ENCODE results near the gene SPTBN1. TPM values are rescaled to one million over a fixed set of nuclear protein-coding genes. Genes with fewer than 3 reads are reported as not detected.

The SPTBN1 gene
- total and polyA plus RNA-seq, 2 of the 13 experiments (the other 11 are each of a cell fraction or from before 2014, with no cell fraction given) = 123 to 299 TPM

DNA sequence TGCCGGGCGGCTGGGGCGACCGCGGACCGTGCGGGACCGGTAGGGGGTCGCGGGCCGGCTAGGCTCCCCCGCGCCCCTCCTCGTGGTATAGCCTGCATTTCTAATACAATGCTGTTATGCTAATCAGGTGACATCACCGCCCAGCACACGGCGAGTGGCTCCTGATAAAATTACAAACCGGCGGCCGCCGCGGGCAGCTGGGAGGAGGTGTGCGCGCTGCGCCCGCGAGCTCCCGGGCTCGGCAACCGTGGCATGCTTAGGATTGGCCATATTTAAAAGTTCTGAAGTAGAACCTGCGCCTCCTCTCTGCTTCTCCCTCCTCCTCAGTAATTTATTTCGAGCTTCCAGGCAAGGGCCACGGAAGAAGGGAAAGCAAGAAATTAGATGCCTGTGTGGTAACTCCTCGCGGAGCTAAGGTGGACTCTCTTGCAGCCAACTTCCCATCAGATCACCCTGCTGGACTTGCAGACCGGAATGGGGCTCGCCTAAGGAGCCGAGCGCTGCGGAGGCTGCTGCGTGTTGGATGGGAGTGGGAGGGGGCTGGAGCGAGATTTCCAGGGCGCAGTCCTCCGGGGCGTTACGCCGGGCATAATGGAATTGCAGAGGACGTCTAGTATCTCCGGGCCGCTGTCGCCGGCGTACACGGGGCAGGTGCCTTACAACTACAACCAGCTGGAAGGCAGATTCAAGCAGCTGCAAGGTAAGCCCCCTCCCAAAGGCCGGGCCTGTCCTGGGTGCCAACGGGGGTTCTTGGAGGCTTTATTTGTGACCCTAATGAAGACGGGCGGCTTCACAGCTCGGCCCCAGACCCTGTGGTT is 102.3 kb downstream of the SPTBN1 start (continued):
- TF ChIP-seq, protein P1, sequence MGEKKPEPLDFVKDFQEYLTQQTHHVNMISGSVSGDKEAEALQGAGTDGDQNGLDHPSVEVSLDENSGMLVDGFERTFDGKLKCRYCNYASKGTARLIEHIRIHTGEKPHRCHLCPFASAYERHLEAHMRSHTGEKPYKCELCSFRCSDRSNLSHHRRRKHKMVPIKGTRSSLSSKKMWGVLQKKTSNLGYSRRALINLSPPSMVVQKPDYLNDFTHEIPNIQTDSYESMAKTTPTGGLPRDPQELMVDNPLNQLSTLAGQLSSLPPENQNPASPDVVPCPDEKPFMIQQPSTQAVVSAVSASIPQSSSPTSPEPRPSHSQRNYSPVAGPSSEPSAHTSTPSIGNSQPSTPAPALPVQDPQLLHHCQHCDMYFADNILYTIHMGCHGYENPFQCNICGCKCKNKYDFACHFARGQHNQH (CRISPR knock-in tag; IDR thresholded peaks at IDR 0.05) = peak; percentile 60
- TF ChIP-seq, protein P2, sequence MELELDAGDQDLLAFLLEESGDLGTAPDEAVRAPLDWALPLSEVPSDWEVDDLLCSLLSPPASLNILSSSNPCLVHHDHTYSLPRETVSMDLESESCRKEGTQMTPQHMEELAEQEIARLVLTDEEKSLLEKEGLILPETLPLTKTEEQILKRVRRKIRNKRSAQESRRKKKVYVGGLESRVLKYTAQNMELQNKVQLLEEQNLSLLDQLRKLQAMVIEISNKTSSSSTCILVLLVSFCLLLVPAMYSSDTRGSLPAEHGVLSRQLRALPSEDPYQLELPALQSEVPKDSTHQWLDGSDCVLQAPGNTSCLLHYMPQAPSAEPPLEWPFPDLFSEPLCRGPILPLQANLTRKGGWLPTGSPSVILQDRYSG (CRISPR knock-in tag; IDR thresholded peaks at IDR 0.05) = no peak
- TF ChIP-seq POLR2AphosphoS2 (IDR thresholded peaks at IDR 0.05; ENCODE audit: low read depth, low read length) (peak; percentile 65), ZNF737 (CRISPR knock-in tag; IDR thresholded peaks at IDR 0.05; ENCODE audit: borderline replicate concordance) (no peak), MTA3 (CRISPR knock-in tag; IDR thresholded peaks at IDR 0.05) (0 out of 2 replicates have a peak, but pooled peaks have one; percentile 82), ZFAT (CRISPR knock-in tag; conservative IDR thresholded peaks at IDR 0.05) (no peak; the same call in 1 of the 2 replicates), FOXK2 (IDR thresholded peaks at IDR 0.05) (no peak), TMF1 (CRISPR knock-in tag; IDR thresholded peaks at IDR 0.05; ENCODE audit: low read depth) (peak; percentile 68), ZNF749 (CRISPR knock-in tag; IDR thresholded peaks at IDR 0.05; ENCODE audit: borderline replicate concordance) (no peak; the same call in 1 of the 2 replicates)
- TF ChIP-seq, protein P3, sequence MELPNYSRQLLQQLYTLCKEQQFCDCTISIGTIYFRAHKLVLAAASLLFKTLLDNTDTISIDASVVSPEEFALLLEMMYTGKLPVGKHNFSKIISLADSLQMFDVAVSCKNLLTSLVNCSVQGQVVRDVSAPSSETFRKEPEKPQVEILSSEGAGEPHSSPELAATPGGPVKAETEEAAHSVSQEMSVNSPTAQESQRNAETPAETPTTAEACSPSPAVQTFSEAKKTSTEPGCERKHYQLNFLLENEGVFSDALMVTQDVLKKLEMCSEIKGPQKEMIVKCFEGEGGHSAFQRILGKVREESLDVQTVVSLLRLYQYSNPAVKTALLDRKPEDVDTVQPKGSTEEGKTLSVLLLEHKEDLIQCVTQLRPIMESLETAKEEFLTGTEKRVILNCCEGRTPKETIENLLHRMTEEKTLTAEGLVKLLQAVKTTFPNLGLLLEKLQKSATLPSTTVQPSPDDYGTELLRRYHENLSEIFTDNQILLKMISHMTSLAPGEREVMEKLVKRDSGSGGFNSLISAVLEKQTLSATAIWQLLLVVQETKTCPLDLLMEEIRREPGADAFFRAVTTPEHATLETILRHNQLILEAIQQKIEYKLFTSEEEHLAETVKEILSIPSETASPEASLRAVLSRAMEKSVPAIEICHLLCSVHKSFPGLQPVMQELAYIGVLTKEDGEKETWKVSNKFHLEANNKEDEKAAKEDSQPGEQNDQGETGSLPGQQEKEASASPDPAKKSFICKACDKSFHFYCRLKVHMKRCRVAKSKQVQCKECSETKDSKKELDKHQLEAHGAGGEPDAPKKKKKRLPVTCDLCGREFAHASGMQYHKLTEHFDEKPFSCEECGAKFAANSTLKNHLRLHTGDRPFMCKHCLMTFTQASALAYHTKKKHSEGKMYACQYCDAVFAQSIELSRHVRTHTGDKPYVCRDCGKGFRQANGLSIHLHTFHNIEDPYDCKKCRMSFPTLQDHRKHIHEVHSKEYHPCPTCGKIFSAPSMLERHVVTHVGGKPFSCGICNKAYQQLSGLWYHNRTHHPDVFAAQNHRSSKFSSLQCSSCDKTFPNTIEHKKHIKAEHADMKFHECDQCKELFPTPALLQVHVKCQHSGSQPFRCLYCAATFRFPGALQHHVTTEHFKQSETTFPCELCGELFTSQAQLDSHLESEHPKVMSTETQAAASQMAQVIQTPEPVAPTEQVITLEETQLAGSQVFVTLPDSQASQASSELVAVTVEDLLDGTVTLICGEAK (IDR thresholded peaks at IDR 0.05) = no peak
- TF ChIP-seq, protein P3 (CRISPR knock-in tag; IDR thresholded peaks at IDR 0.05) = peak; percentile 73
- TF ChIP-seq, protein P4, sequence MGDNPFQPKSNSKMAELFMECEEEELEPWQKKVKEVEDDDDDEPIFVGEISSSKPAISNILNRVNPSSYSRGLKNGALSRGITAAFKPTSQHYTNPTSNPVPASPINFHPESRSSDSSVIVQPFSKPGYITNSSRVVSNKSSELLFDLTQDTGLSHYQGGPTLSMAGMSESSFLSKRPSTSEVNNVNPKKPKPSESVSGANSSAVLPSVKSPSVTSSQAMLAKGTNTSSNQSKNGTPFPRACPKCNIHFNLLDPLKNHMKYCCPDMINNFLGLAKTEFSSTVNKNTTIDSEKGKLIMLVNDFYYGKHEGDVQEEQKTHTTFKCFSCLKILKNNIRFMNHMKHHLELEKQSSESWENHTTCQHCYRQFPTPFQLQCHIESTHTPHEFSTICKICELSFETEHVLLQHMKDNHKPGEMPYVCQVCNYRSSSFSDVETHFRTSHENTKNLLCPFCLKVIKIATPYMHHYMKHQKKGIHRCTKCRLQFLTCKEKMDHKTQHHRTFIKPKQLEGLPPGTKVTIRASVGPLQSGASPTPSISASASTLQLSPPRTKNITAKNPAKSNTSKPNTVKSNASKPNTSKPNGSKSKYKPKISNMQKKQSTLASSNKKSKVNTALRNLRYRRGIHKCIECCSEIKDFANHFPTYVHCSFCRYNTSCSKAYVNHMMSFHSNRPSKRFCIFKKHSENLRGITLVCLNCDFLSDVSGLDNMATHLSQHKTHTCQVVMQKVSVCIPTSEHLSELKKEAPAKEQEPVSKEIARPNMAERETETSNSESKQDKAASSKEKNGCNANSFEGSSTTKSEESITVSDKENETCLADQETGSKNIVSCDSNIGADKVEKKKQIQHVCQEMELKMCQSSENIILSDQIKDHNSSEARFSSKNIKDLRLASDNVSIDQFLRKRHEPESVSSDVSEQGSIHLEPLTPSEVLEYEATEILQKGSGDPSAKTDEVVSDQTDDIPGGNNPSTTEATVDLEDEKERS (CRISPR knock-in tag; IDR thresholded peaks at IDR 0.05) = 0 out of 2 replicates have a peak, but pooled peaks have one; percentile 5
- TF ChIP-seq, protein P5, sequence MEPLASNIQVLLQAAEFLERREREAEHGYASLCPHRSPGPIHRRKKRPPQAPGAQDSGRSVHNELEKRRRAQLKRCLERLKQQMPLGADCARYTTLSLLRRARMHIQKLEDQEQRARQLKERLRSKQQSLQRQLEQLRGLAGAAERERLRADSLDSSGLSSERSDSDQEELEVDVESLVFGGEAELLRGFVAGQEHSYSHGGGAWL (CRISPR knock-in tag; IDR thresholded peaks at IDR 0.05) = no peak; the same call in 1 of the 2 replicates
